Peyer's patch (tissue), 4 donors: ENCODE results near the gene ZNF83.

ENCODE experiments used
- POLR2A ChIP-seq, 2 donors: fragments of 450-650 bp; IDR thresholded peaks; one replicate each; pipeline ENCODE4 v1.5.1; 2017; ENCODE audit warnings: antibody characterized with exemption in 2 of 2, mild to moderate bottlenecking in 2 of 2, moderate library complexity in 2 of 2
- TF ChIP-seq, protein P1 (sequence below), 6 experiments: fragments of 450-650 bp in 4 of 6; fragments of 200-600 bp in 2 of 6; sonication (generic) in 1 of 6; IDR thresholded peaks; one replicate each; pipeline ENCODE4 v1.5.1; 2017 to 2019; ENCODE audit warnings: antibody characterized with exemption in 6 of 6, mild to moderate bottlenecking in 3 of 6, moderate library complexity in 1 of 6

DNA sequence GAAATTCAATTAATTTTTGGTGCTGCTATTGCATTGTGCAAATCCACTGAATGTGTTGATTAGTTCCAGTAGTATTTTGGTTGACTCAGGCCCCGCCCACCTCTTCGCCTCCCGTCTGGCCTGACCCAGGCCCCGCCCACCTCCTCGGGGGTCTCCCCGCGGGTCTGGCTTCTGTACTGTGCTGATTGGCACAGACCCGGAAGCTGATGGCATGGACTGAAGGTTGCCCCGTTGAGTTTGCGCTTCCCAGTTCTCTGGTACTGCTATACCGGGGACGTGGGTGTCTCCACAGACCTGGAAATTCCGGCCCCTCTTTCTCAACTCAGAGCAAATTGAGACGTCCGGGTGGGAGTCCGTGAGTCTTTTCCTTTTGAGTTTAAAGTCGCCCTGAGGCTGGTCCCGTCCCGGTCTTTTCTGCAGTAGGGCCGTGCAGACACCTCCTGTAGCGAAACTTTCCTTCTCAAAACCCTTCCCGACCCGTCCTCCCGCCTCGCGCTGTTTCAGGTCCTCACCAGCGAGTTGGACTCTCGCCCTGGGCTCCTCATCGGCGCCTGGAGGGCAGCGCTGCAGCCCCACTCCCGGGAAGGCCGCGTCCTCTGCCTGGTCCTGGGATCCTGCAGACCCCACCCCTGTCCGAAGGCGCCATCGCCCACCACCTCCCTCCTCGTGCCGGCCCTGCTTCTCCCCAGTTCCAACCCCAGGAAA lies 53.3 kb downstream of the ZNF83 start:
- TF ChIP-seq, protein P1, sequence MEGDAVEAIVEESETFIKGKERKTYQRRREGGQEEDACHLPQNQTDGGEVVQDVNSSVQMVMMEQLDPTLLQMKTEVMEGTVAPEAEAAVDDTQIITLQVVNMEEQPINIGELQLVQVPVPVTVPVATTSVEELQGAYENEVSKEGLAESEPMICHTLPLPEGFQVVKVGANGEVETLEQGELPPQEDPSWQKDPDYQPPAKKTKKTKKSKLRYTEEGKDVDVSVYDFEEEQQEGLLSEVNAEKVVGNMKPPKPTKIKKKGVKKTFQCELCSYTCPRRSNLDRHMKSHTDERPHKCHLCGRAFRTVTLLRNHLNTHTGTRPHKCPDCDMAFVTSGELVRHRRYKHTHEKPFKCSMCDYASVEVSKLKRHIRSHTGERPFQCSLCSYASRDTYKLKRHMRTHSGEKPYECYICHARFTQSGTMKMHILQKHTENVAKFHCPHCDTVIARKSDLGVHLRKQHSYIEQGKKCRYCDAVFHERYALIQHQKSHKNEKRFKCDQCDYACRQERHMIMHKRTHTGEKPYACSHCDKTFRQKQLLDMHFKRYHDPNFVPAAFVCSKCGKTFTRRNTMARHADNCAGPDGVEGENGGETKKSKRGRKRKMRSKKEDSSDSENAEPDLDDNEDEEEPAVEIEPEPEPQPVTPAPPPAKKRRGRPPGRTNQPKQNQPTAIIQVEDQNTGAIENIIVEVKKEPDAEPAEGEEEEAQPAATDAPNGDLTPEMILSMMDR (IDR thresholded peaks at IDR 0.05), result no peak
- TF ChIP-seq POLR2A (IDR thresholded peaks at IDR 0.05), result no peak
